ENCODE data around the gene BICRA.

The BICRA gene

GRCh38 chr19:47686679-47687450 lies 77.9 kb downstream of the BICRA start:
- H3K4me3 ChIP-seq (ENCODE audit: insufficient read depth, low read length, poor library complexity, severe bottlenecking) = no peak overlapping the region
- H3K9me3 ChIP-seq (ENCODE audit: insufficient read depth, low read length) = no peaks in the 10 kb centered on the region
- no peak overlapping the region for H3K4me2 ChIP-seq (ENCODE audit: low read depth, low read length, poor library complexity, severe bottlenecking)
- H3K27ac ChIP-seq (ENCODE audit: low read depth, low read length) = no peak overlapping the region
- H3K9ac ChIP-seq (ENCODE audit: low read length) = no peak overlapping the region
- no peaks in the 10 kb centered on the region for H3K9me2 ChIP-seq (replicated peaks; ENCODE audit: insufficient read depth, low read length)
- H2AFZ ChIP-seq (ENCODE audit: low read depth, low read length, severe bottlenecking) = no peak overlapping the region
- 0 out of 2 replicates have a peak, but pooled peaks cover 5% of the 10 kb centered on the region for H3F3A ChIP-seq (ENCODE audit: insufficient read depth)
- no peaks in the 10 kb centered on the region for H3K27me3 ChIP-seq (ENCODE audit: low read length)
- H3K79me2 ChIP-seq (ENCODE audit: insufficient read depth, low read length) = no peaks in the 10 kb centered on the region
- TF ChIP-seq EZH2phosphoT487 (conservative IDR thresholded peaks at IDR 0.05; ENCODE audit: low read length) = no peak
- no peak for TF ChIP-seq CTCF (IDR thresholded peaks at IDR 0.05; ENCODE audit: insufficient read depth, low read length, poor library complexity, severe bottlenecking)
- H3K36me3 ChIP-seq (ENCODE audit: low read length) = no peaks in the 10 kb centered on the region
- H4K20me1 ChIP-seq (ENCODE audit: low read depth, low read length) = no peaks in the 10 kb centered on the region

GRCh38 chr19:47687906-47688305 lies 79.0 kb downstream of the BICRA start:
- Histone ChIP-seq H3F3A (ENCODE audit: insufficient read depth) (0 out of 2 replicates have a peak, but pooled peaks cover 4% of the 10 kb centered on the region), H4K20me1 (ENCODE audit: low read depth, low read length) (no peaks in the 10 kb centered on the region), H3K9me3 (ENCODE audit: insufficient read depth, low read length) (no peaks in the 10 kb centered on the region), H3K4me2 (ENCODE audit: low read depth, low read length, poor library complexity, severe bottlenecking) (no peak overlapping the region), H2AFZ (ENCODE audit: low read depth, low read length, severe bottlenecking) (no peak overlapping the region), H3K36me3 (ENCODE audit: low read length) (no peaks in the 10 kb centered on the region), H3K4me3 (ENCODE audit: insufficient read depth, low read length, poor library complexity, severe bottlenecking) (no peak overlapping the region), H3K27ac (ENCODE audit: low read depth, low read length) (no peak overlapping the region), H3K79me2 (ENCODE audit: insufficient read depth, low read length) (no peaks in the 10 kb centered on the region), H3K9me2 (replicated peaks; ENCODE audit: insufficient read depth, low read length) (no peaks in the 10 kb centered on the region), H3K9ac (ENCODE audit: low read length) (no peak overlapping the region), H3K27me3 (ENCODE audit: low read length) (no peaks in the 10 kb centered on the region)
- no peak for TF ChIP-seq CTCF (IDR thresholded peaks at IDR 0.05; ENCODE audit: insufficient read depth, low read length, poor library complexity, severe bottlenecking)
- no peak for TF ChIP-seq EZH2phosphoT487 (conservative IDR thresholded peaks at IDR 0.05; ENCODE audit: low read length)

- no peaks in the 10 kb centered on the region for H4K20me1 ChIP-seq (ENCODE audit: low read depth, low read length)
- H3K27me3 ChIP-seq (ENCODE audit: low read length) = no peaks in the 10 kb centered on the region
- H3K4me3 ChIP-seq (ENCODE audit: insufficient read depth, low read length, poor library complexity, severe bottlenecking) = no peak overlapping the region
- H2AFZ ChIP-seq (ENCODE audit: low read depth, low read length, severe bottlenecking) = no peak overlapping the region
- no peak overlapping the region for H3K9ac ChIP-seq (ENCODE audit: low read length)
- H3F3A ChIP-seq (ENCODE audit: insufficient read depth) = no peaks in the 10 kb centered on the region
- no peaks in the 10 kb centered on the region for H3K9me3 ChIP-seq (ENCODE audit: insufficient read depth, low read length)
- TF ChIP-seq EZH2phosphoT487 (conservative IDR thresholded peaks at IDR 0.05; ENCODE audit: low read length) = no peak
- no peak for TF ChIP-seq CTCF (IDR thresholded peaks at IDR 0.05; ENCODE audit: insufficient read depth, low read length, poor library complexity, severe bottlenecking)
- H3K4me2 ChIP-seq (ENCODE audit: low read depth, low read length, poor library complexity, severe bottlenecking) = no peak overlapping the region
- no peak overlapping the region for H3K27ac ChIP-seq (ENCODE audit: low read depth, low read length)
- H3K79me2 ChIP-seq (ENCODE audit: insufficient read depth, low read length) = no peaks in the 10 kb centered on the region
- H3K9me2 ChIP-seq (replicated peaks; ENCODE audit: insufficient read depth, low read length) = no peaks in the 10 kb centered on the region
- no peaks in the 10 kb centered on the region for H3K36me3 ChIP-seq (ENCODE audit: low read length)
Observed at GRCh38 chr19:47691090-47691489, 82.2 kb downstream of the BICRA start.
